ENCODE results near the gene ARL2BP.

DNA sequence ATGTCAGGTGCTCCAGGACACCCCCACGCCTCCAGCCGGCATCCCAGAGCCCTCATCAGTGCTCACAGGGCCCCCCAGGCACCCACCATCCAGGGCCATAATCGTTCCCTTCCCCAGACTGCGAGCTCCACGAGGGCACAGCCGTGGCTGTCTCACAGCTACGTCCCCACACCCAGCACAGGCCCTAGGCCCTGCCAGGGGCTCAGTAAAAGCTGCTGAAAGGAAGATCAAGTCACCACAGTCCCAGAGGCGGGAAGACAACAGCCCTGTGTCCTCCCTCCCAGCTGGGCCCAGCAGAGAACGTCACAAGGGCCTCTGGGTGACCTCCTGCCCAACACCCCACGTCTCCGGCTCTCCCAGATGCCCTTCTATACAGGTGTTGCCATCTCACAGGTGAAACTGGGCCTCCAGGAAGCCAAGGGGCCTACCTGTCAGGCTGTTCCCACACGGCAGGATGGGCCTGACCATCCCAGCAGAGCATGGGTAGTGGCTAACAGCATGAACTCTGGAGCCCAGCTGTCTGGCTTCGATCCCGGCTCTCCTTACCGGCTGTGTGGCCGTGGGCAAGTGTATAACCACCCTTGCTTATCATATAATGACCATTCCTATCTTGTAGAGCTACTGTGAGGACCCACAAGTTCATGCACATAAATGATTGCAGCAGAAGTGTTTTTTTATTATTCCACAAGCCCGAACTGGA lies 17.9 kb downstream of the ARL2BP start:
- TF ChIP-seq EZH2phosphoT487 (IDR thresholded peaks at IDR 0.05; ENCODE audit: insufficient read depth, low read depth) (no peak), EZH2 (IDR thresholded peaks at IDR 0.05; ENCODE audit: insufficient read depth, poor library complexity, severe bottlenecking) (no peak)

All from GM23248 (cell line).